ENCODE measurements around the gene CCDC148.
"Not testable (repeated sequence)": the region's sequence is repeated elsewhere in the genome, so short reads cannot be mapped to it uniquely, and the experiment has no call there.

The CCDC148 gene

GRCh38 chr2:158443606-158444005 is 12.9 kb downstream of the CCDC148 start:
- no peak for FAIRE-seq

DNA sequence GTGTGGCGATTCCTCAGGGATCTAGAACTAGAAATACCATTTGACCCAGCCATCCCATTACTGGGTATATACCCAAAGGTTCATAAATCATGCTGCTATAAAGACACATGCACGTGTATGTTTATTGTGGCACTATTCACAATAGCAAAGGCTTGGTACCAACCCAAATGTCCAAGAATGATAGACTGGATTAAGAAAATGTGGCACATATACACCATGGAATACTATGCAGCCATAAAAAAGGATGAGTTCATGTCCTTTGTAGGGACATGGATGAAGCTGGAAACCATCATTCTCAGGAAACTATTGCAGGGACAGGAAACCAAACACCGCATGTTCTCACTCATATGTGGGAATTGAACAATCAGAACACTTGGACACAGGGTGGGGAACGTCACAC is 17.5 kb downstream of the CCDC148 start:
- not testable (repeated sequence) for FAIRE-seq; DNase-seq (ENCODE audit: extremely low spot score, insufficient read length, low read depth)

More at GRCh38 chr2:158443606-158444005, 12.9 kb downstream of the CCDC148 start:
- no peak for DNase-seq (ENCODE audit: extremely low spot score, insufficient read length, low read depth)

GRCh38 chr2:158433716-158434115 is 22.8 kb downstream of the CCDC148 start:
- FAIRE-seq; DNase-seq (ENCODE audit: extremely low spot score, insufficient read length, low read depth): not testable (repeated sequence)

DNA sequence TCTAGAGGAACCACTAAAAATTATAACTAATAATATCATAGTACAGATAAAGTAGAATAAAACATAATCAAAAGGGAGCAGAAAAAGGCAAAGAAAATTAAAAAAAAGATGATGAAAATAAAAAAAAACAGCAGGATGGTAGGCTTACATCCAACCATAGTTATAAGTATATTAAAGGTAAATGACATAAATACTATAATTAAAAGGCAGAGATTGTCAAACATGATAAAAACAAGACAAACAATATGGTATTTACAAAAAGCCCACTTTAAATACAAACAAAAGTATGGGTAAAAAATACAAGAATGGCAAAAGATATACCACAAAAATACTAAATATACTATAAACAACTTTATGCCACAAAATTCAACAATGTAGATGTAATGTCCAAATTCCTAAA is 24.4 kb downstream of the CCDC148 start:
- DNase-seq (ENCODE audit: extremely low spot score, insufficient read length, low read depth) (no peak), FAIRE-seq (no peak)

- FAIRE-seq (no peak), DNase-seq (ENCODE audit: extremely low spot score, insufficient read length, low read depth) (no peak)
Measured at GRCh38 chr2:158414538-158414937, 42.0 kb downstream of the CCDC148 start.

- no peak for FAIRE-seq
Measured at GRCh38 chr2:158413581-158413980, 43.0 kb downstream of the CCDC148 start.

GRCh38 chr2:158412206-158412605 is 44.3 kb downstream of the CCDC148 start:
- no peak for DNase-seq (ENCODE audit: extremely low spot score, insufficient read length, low read depth)
- FAIRE-seq, result no peak

More at GRCh38 chr2:158413581-158413980, 43.0 kb downstream of the CCDC148 start:
- no peak for DNase-seq (ENCODE audit: extremely low spot score, insufficient read length, low read depth)

DNA sequence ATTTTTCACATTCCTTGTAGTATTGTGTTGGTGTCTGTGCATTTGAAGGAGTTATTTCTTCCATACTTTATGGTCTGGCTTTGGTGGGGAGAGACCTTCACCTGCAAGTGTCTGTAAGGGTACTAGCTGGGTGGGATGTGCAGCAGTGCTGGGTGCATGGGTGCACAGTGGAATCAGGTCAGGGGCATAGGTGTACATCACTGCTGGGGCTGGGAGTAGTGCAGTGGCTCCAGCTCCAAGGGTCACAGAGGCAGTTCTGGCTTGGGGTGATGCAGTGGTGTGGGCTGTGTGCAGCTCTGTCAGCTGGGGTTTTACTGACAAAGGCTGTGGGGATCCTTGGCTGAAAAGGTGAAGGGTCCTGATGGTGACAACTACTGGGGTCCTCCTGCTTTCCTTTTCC is 44.8 kb downstream of the CCDC148 start:
- DNase-seq (ENCODE audit: extremely low spot score, insufficient read length, low read depth), result no peak
- FAIRE-seq, result no peak

GRCh38 chr2:158410132-158410531 is 46.4 kb downstream of the CCDC148 start:
- FAIRE-seq, result no peak
- DNase-seq (ENCODE audit: extremely low spot score, insufficient read length, low read depth), result no peak

- DNase-seq (ENCODE audit: extremely low spot score, insufficient read length, low read depth) (no peak), FAIRE-seq (no peak)
Measured at GRCh38 chr2:158407031-158407430, 49.5 kb downstream of the CCDC148 start.

DNA sequence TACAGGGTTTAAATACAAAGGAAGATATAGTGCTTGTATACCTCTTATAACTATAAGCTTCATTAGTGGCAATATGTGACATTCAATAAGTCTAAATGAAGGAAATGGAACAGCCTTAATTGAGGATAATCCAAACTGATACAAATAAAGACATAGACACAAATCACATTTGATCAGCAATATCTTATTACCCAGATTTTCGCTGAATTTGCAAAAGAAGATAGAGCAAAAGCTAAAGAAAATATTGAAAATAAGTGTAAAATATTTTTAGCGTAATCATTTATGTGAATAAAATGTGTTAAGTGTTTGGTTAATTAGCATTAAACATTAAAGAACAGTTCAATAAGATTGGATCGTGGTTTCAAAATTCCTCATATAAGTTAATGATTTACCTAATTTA is 51.2 kb downstream of the CCDC148 start:
- DNase-seq (ENCODE audit: extremely low spot score, insufficient read length, low read depth), result no peak
- FAIRE-seq, result no peak

DNA sequence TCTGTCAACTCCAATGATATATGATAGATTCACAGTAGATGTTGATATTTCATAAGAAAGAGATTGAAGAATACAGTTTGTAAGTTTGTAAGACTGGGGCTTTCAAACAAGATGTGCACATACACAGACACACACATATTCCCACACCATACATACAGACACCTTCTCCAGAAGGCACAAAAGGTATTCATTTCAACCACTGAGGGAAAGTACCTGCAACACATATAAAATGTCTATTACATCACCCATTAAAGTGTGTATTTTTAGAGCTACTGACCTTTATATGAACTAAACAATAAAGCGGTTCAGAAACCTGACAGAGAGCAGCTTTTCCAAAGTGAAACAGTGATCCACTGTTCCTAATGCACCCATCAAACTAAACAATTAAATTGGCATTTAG is 53.3 kb downstream of the CCDC148 start:
- no peak for DNase-seq (ENCODE audit: extremely low spot score, insufficient read length, low read depth)
- FAIRE-seq, result no peak

GRCh38 chr2:158402665-158403064 is 53.9 kb downstream of the CCDC148 start:
- FAIRE-seq, result no peak

DNA sequence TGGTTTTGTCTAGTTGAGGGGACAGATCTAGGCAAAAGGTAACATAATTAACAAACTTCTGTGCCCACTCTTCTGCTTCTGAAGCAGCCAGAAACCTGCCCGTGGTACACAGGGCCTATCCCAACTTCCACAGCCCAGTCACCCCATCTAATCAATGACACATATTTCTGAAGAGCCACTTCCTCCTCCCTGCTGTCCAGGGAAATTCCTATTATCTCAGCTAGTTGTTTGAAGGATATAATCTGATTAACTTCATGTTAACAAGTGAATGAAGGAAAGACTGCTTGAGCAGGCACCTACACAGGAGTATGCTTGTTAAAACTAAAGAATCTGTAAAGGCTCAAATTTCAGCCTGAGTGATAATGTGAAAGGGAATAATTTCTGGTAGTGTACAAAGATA is 61.4 kb downstream of the CCDC148 start:
- DNase-seq (ENCODE audit: extremely low spot score, insufficient read length, low read depth) (no peak), FAIRE-seq (no peak)

More at GRCh38 chr2:158402665-158403064, 53.9 kb downstream of the CCDC148 start:
- DNase-seq (ENCODE audit: extremely low spot score, insufficient read length, low read depth), result no peak

- no peak for FAIRE-seq
- DNase-seq (ENCODE audit: extremely low spot score, insufficient read length, low read depth), result no peak
Measured at GRCh38 chr2:158394453-158394852, 62.1 kb downstream of the CCDC148 start.

DNA sequence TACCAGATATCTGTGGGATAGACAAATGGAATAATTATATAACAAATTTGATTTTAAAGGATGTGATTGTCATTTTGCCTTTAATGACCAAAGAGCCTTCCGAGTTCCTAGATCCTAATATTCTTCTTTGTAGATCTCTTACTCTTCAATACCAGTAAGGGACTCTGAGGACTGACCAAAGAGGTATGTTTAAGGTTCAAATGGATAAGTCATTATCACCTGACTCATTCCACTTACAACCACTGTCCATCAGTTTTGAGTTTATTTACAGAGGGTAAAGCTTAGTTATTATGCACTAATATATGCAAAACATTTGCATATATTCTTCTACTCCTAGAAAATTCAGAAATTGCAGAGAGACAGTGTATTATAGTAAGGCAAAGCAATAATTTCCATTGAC is 62.7 kb downstream of the CCDC148 start:
- no peak for FAIRE-seq
- DNase-seq (ENCODE audit: extremely low spot score, insufficient read length, low read depth), result no peak

- FAIRE-seq (no peak), DNase-seq (ENCODE audit: extremely low spot score, insufficient read length, low read depth) (no peak)
Measured at GRCh38 chr2:158392687-158393086, 63.9 kb downstream of the CCDC148 start.

GRCh38 chr2:158391876-158392275 is 64.7 kb downstream of the CCDC148 start:
- FAIRE-seq (no peak), DNase-seq (ENCODE audit: extremely low spot score, insufficient read length, low read depth) (no peak)

- DNase-seq (ENCODE audit: extremely low spot score, insufficient read length, low read depth) (no peak), FAIRE-seq (no peak)
Measured at GRCh38 chr2:158391361-158391760, 65.2 kb downstream of the CCDC148 start.

DNA sequence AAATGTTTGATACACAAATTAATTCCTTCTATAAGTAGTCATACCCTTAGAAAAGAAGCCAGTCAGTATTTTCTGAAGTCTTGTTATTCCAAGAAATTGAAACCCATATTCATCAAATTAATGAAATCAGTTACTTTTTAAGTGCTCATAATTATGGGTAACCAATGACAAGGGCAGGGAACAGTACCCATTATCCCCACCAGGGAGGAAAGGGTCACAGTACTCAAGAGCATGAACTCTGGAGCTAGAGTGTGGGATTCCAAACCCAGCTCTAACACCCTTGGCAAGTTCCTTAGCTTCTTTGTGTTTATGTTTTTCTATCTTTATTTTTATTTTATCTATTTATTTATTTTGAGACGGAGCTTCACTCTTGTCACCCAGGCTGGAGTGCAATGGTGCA is 68.4 kb downstream of the CCDC148 start:
- DNase-seq (ENCODE audit: extremely low spot score, insufficient read length, low read depth) (no peak), FAIRE-seq (no peak)

DNA sequence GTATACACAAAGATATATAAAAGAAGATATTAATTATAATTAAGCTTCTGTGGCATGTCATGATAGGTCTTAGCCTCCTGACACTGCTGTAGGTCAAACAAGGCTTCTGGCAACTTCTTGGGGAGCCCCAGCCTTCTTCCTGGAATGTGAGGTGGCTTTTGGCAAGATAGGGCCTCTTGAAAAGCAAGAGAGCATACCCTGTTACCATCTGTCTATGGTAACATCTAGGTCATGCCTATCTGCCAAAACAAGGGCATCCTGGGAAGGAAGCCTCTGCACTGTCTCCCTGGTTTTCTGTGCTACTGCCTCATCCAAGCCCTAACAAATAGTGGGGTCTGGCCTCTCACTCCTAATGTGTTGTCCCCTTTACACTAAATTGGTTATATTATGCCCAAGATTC is 70.9 kb downstream of the CCDC148 start:
- FAIRE-seq (no peak), DNase-seq (ENCODE audit: extremely low spot score, insufficient read length, low read depth) (no peak)

DNA sequence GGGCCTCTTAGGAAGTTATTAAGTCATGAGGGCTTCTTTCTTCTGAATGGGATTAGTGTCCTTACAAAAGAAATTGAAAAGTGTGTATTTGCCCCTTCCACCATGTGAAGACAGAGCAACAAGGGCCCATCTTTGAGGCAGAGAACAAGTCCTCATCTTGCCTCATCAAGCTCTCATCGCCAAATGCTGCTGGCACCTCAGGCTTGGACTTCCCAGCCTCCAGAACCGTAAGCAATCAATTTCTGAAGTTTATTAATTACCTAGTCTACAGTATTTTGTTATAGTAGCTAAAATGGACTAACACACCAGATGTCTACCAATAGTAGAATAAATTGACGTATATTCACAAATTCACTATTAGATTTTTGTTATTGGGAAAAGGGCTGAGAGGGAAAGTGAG is 74.6 kb downstream of the CCDC148 start:
- FAIRE-seq, result no peak
- DNase-seq (ENCODE audit: extremely low spot score, insufficient read length, low read depth), result no peak

DNA sequence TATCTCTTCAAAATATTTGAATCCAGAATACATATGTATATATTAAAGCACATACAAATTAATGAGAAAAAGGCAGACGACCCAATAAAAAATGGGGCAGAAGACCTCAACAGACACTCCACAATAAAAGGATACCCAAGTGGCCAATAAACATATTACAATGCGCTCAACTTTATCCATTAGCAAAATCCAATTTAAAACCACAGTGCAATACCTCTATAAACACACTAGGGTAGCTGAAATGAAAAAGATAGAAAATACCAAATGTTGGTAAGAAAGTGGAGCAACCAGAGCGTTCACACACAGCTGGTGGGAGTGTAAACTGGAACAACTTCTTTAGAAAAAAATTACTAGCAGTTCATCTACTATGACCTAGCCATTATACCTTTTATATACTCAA is 75.3 kb downstream of the CCDC148 start:
- DNase-seq (ENCODE audit: extremely low spot score, insufficient read length, low read depth), result no peak
- no peak for FAIRE-seq

All from GM18507 (cell line).